CD4-positive, alpha-beta T cell treated with Interleukin-15 for 1 hour (primary cell): ENCODE data around the gene SLC9A2.

ENCODE experiments used
- DNase-seq: peaks from one replicate; pipeline ENCODE4 v3.0.0-alpha.2; 2020

Gene SLC9A2

DNA sequence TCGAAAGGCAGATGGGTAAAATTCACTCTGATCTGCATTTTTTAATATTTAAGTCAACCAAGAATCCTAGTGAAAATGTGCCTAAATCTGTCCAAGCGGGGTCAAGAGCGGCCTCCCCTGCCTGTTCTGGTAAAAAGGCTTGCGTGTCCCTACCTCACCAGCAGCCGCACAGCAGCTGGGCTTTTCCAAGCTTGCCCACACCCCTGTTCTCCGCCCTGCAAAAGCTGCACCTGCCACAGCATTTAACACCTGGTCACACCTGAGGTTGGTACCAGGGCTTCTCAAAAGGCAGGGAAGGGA is 116.7 kb downstream of the SLC9A2 start:
- DNase-seq: no peak

DNA sequence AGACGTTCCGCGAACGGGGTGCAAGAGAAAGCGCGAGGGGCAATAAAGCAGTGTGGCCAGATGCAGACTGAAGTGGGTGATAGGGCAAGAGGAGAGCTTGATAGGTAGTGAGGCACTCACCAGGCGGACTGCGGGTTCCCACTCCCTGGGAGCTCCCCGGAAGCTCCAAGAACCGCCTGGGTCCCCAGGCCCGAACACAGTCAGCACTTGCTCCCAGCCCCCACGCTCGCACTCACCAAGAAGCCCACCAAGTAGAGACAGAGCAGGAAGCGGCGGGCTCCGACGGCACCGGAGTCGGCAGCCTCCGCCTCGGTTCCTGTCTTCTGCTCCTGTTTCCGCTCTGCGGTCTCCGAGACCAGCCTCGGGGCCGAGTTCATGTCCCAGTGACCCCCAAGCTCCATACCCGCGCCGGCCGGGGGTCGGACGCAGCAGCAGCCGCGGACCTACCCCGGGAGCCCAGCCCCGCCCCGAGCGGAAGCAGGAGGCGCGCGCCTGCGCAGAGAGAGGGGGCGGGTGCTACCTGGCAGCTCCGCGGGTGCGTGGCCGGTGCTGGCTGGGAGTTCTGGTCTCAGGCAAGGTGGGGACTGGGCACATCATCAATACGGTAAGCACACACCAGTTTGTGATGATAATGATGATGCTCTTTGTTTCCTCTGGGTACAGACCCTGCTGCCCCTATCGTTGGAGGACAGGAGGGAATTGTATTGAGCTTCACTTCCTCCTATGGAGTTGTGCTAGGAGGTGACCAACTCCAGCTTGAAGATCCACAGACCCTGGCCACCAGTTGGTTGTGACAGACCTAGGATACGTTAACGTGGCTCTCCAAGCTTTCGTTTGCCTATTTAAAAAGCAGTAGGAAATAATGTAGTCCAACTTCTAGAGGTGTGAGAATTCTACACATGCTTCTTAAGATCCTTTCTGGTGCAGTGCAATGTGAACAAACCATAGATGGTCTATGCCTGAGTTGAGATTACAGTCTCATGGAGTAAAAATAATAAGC is 117.4 kb downstream of the SLC9A2 start:
- peak; percentile 83 for DNase-seq

GRCh38 chr2:102737431-102737830 is 118.1 kb downstream of the SLC9A2 start:
- DNase-seq: no peak

GRCh38 chr2:102743259-102743658 is 123.9 kb downstream of the SLC9A2 start:
- no peak for DNase-seq

DNA sequence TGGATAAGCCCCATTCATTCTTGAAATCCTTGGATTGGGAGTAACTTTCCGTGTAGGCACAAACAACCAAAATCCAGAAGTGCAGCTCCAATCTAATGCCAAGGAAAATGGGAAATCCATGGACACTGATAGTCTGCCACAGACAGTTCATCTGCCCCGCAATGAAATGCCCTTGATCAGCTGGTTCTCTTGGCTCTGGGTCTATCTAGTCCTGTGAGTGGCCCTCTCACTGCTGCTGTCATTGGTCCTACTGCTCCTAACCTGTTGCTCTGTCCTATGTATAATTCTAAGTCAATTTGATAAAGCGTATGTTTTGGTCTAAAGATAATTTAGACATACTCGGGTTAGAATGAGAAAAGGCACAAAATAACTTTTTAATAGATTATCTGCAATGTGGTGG is 128.8 kb downstream of the SLC9A2 start:
- DNase-seq: no peak

DNA sequence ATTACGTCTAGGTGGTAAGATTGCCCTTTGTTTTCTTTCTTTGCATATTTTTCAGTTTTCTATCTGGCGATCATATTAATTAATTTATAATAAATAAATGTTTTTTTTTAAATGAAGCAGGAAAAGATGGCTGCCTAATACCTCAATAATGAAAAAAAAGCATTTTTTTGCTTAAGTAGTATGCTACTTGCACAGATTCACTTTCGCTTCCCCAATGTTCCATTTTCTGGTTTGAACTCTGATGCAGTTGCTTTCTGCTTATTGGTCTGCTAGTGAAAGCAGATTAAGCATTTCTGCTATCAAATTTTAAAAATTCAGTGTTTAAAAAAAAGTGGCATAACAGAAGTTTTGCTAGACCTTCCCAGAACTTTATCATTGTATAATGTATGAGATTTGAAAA is 130.6 kb downstream of the SLC9A2 start:
- no peak for DNase-seq

GRCh38 chr2:102753563-102754159 is 134.3 kb downstream of the SLC9A2 start:
- no peak for DNase-seq

- no peak for DNase-seq
These were observed 135.2 kb downstream of the SLC9A2 start for GRCh38 chr2:102754456-102755145.

DNA sequence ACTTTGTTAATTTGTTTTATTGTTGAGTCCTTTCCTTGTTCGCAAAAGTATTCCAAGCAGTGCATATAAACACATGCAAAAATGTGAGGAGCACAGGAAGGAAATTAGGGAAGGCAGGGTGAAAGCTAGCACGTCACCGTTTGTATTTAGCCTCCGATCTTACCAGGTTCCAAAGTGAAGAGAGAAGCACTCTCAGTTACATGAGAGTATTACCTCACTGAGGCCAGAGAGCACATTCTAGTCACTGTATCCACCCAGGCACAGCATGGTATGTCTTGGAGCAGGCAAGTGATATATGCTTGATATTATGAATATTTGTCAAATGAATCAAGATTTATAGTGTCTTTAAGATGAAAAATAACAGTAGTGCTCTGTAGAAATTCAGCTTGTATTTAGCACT is 135.9 kb downstream of the SLC9A2 start:
- DNase-seq: no peak

GRCh38 chr2:102758439-102758838 is 139.1 kb downstream of the SLC9A2 start:
- DNase-seq: no peak
